ENCODE results near the gene ATP2B2. TPM values are rescaled to one million over a fixed set of nuclear protein-coding genes. Genes with fewer than 3 reads are reported as not detected.
A peak's percentile ranks its signal among the peaks of the same experiment; 100 is the strongest.

ATP2B2 gene
- total and polyA plus RNA-seq, 7 donors: 0.08 to 6.5 (median 0.77) TPM

- intact Hi-C loops (cut with DNase I): loop anchor here (2.0 to 10.0 kb wide), 2 partner anchors 349 kb away; no protein-coding TSS in a partner anchor
- ATAC-seq: no peak
- H3K9me3 ChIP-seq: no peaks in the 10 kb centered on the region
- no peaks in the 10 kb centered on the region for H3K36me3 ChIP-seq (ENCODE audit: insufficient read depth in 1 of 2, low read depth in 1 of 2)
- H3K4me1 ChIP-seq: peaks cover 8% of the 10 kb centered on the region
- no peak overlapping the region for H3K4me3 ChIP-seq
- no peaks in the 10 kb centered on the region for H3K27me3 ChIP-seq (ENCODE audit: insufficient read depth in 3 of 3, low read length in 2 of 3)
- TF ChIP-seq CTCF (IDR thresholded peaks at IDR 0.05): no peak
- peak in 1 of 2 donors; percentile 50 for DNase-seq
- no peak overlapping the region for H3K27ac ChIP-seq
- WGBS, 3 donors: 78 to 90% (median 81%) methylated on average over 14 to 15 of the region's 15 CpGs
These were observed 159.5 kb downstream of the ATP2B2 start for GRCh38 chr3:10345911-10346310.

GRCh38 chr3:10344944-10345575 is 160.3 kb downstream of the ATP2B2 start:
- H3K27ac ChIP-seq: no peak overlapping the region
- H3K9me3 ChIP-seq: no peaks in the 10 kb centered on the region
- DNase-seq (peak in 1 of 2 donors; percentile 51), ATAC-seq (peak in 1 of 4 donors; percentile 20)
- 71 to 80% (median 75%) methylated on average over 19 of the region's 19 CpGs for WGBS, 3 donors
- intact Hi-C loops (cut with DNase I): loop anchor here (2.0 to 10.0 kb wide), 3 partner anchors 350 to 392 kb away; no protein-coding TSS in a partner anchor
- no peak for TF ChIP-seq CTCF (IDR thresholded peaks at IDR 0.05)
- no peaks in the 10 kb centered on the region for H3K27me3 ChIP-seq (ENCODE audit: insufficient read depth in 3 of 3, low read length in 2 of 3)
- H3K36me3 ChIP-seq (ENCODE audit: insufficient read depth in 1 of 2, low read depth in 1 of 2): peaks cover 0 to 3% of the 10 kb centered on the region in 2 donors
- no peak overlapping the region for H3K4me3 ChIP-seq
- peaks cover 8% of the 10 kb centered on the region for H3K4me1 ChIP-seq

DNA sequence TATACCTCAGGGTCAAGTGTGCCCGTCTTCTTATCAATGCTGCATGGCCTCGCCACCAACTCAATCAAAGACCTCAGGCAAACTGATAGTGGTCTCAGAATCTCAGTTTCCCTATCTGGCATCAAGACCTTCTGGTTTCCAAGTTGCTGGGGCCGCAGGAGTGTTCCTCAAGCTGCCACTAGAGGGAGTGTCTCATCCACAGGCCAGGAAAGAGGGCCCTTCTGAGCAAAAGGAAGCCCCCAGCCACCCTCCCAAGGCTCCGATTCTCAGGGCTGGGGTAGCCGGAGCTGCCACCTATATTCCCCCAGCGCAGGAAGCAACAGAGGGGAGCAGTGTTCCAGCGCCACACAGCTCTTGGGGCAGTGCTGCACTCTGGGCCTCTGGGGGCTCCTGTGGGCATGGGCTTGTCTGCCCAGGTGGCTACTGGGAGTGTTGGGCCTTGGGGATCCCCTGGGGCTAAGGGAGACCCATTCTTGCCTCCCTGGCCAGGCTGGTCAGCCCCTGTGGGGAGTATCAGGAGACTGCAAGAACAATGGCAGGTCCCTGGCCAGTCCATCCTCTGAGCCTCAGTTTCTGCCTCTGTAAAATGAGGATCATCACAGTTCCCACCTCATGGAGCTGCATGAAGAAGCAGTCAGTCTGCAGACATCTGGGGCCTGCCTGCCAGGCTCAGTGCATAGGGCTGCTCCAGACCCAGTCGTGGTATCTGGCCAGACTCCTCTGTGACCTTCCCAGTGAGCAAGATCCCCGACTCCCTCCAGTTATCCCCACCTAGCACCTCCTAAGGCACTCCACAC is 161.0 kb downstream of the ATP2B2 start:
- Histone ChIP-seq H3K4me1 (peaks cover 8% of the 10 kb centered on the region), H3K27me3 (ENCODE audit: insufficient read depth in 3 of 3, low read length in 2 of 3) (no peaks in the 10 kb centered on the region), H3K4me3 (no peak overlapping the region), H3K27ac (no peak overlapping the region), H3K9me3 (no peaks in the 10 kb centered on the region), H3K36me3 (ENCODE audit: insufficient read depth in 1 of 2, low read depth in 1 of 2) (peaks cover 0 to 5% of the 10 kb centered on the region in 2 donors)
- intact Hi-C loops (cut with DNase I): loop anchor here (2.0 to 10.0 kb wide), 3 partner anchors 350 to 393 kb away; no protein-coding TSS in a partner anchor
- peak; percentile 83 for TF ChIP-seq CTCF (IDR thresholded peaks at IDR 0.05)
- DNase-seq (peak in 1 of 2 donors; percentile 68), ATAC-seq (peak; percentile 46 to 77 (median 64))
- 30 to 42% (median 41%) methylated on average over 9 of the region's 9 CpGs for WGBS, 3 donors

DNA sequence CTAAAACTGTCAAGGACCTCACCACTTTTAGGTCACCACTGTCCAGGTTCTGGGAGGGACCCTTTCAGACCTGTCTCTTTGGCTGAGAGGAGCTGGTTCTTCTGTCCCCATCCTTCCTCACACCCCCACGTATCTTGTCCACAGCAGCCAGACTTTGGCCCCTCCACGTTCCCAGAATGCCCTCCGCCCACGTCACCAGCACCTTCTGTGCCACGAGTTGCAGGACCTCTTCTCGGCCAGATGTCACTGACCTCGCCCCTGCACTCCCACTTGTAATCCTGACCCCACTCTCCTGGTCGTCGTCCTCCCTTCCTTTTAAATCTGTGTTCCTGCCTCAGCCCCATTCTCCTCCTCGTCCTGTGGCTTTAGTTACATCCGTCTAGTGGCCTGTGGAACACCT is 161.9 kb downstream of the ATP2B2 start:
- Histone ChIP-seq H3K4me3 (no peak overlapping the region), H3K36me3 (ENCODE audit: insufficient read depth in 1 of 2, low read depth in 1 of 2) (peaks cover 0 to 5% of the 10 kb centered on the region in 2 donors), H3K27me3 (ENCODE audit: insufficient read depth in 3 of 3, low read length in 2 of 3) (no peaks in the 10 kb centered on the region), H3K9me3 (no peaks in the 10 kb centered on the region), H3K4me1 (peaks cover 8% of the 10 kb centered on the region), H3K27ac (no peak overlapping the region)
- intact Hi-C loops (cut with DNase I): loop anchor here (2.0 to 10.0 kb wide), 3 partner anchors 351 to 395 kb away; no protein-coding TSS in a partner anchor
- 54 to 71% (median 60%) methylated on average over 11 of the region's 11 CpGs for WGBS, 3 donors
- no peak for TF ChIP-seq CTCF (IDR thresholded peaks at IDR 0.05)
- DNase-seq: peak in 1 of 2 donors; percentile 36
- no peak for ATAC-seq

All from psoas muscle (tissue), 8 donors.